ENCODE data around the gene SEMA3A.

GRCh38 chr7:84104826-84105225 is 89.8 kb downstream of the SEMA3A start:
- TF ChIP-seq CTCF (conservative IDR thresholded peaks at IDR 0.05; ENCODE audit: low read length) (no peak), EZH2phosphoT487 (IDR thresholded peaks at IDR 0.05; ENCODE audit: borderline replicate concordance, low read depth, low read length) (no peak)

Data from OCI-LY7 (cell line).